H1 (cell line): ENCODE data around the gene COL5A2. TPM values are rescaled to one million over a fixed set of nuclear protein-coding genes. Genes with fewer than 3 reads are reported as not detected.

Experiments used
- CHD1 ChIP-seq: IDR thresholded peaks from 2 replicates; pipeline ENCODE4 v1.6.1; 2012; ENCODE audit warnings: low read depth, low read length, improper control_type of control experiment
- EP300 ChIP-seq, 2 experiments: IDR thresholded peaks; 1 replicate in 1 of 2; 2 replicates in 1 of 2; pipeline ENCODE4 v1.6.1; 2011 to 2012; ENCODE audit warnings: low read depth in 2 of 2, low read length in 2 of 2, mild to moderate bottlenecking in 2 of 2, borderline replicate concordance in 1 of 2, inconsistent platforms in 1 of 2, moderate library complexity in 1 of 2
- polyA plus RNA-seq, 7 experiments: library from polyadenylated mRNA; depleted of rRNA in 3 of 7; stranded (reverse) in 5 of 7; unstranded in 2 of 7; fragments of >200 nt in 5 of 7; fragments of 200-250 nt in 2 of 7; gene quantifications; 1 replicate in 5 of 7; 2 replicates in 1 of 7; 4 replicates in 1 of 7; pipeline versions ENCODE4 v1.2.1 to v1.2.3, GENCODE V29; 2011 to 2013; ENCODE audit warnings: missing spikeins in 2 of 7, mixed read lengths in 2 of 7
- total RNA-seq: library from RNA; stranded (reverse); fragmentation: NEBNext Ultra II Directional; extraction: Animal tissue kit (Norgen Biotek cat#: 25700); gene quantifications from 2 replicates; pipeline ENCODE4 v1.2.1, GENCODE V29; 2021
- TF ChIP-seq, protein P1 (sequence below), 3 experiments: IDR thresholded peaks; 1 replicate in 2 of 3; 2 replicates in 1 of 3; pipeline versions ENCODE4 v1.5.1 to v1.6.1; 2011; ENCODE audit warnings: low read length in 3 of 3, mild to moderate bottlenecking in 3 of 3, inconsistent platforms in 2 of 3, low read depth in 1 of 3, moderate library complexity in 1 of 3; ENCODE audit not compliant: insufficient read depth in 1 of 3; ENCODE audit errors: control extremely low read depth in 1 of 3

The COL5A2 gene
- total and polyA plus RNA-seq, 2 of the 8 experiments (the other 6 are each of a cell fraction or from before 2014, with no cell fraction given), result 4.7 to 24.2 TPM

DNA sequence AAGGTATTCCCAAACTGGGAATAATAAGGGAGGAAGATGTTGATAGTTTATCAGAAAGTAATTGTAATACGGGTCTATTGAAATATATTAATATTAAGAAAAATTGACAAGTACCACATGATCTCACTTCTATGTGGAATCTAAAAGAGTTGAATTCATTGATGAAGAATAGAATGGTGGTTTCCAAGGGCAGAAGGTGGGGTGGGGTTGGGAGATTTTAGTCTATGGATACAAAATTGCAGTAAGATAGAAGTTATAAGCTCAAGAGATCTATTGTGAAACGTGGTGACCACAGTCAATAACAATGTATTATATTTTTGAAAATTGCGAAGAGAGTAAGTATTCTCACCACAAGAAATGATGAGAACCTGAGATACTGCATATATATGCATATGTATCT, 166.5 kb downstream of the COL5A2 start (continued):
- TF ChIP-seq EP300 (IDR thresholded peaks at IDR 0.05; ENCODE audit: borderline replicate concordance in 1 of 2, low read depth in 2 of 2, low read length in 2 of 2) (no peak), CHD1 (no peak)
- TF ChIP-seq, protein P1, sequence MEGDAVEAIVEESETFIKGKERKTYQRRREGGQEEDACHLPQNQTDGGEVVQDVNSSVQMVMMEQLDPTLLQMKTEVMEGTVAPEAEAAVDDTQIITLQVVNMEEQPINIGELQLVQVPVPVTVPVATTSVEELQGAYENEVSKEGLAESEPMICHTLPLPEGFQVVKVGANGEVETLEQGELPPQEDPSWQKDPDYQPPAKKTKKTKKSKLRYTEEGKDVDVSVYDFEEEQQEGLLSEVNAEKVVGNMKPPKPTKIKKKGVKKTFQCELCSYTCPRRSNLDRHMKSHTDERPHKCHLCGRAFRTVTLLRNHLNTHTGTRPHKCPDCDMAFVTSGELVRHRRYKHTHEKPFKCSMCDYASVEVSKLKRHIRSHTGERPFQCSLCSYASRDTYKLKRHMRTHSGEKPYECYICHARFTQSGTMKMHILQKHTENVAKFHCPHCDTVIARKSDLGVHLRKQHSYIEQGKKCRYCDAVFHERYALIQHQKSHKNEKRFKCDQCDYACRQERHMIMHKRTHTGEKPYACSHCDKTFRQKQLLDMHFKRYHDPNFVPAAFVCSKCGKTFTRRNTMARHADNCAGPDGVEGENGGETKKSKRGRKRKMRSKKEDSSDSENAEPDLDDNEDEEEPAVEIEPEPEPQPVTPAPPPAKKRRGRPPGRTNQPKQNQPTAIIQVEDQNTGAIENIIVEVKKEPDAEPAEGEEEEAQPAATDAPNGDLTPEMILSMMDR (IDR thresholded peaks at IDR 0.05; ENCODE audit: control extremely low read depth in 1 of 3, insufficient read depth in 1 of 3, low read depth in 1 of 3, low read length in 3 of 3), result no peak
